ENCODE data around the gene DMXL2.
"Not testable (repeated sequence)": the region's sequence is repeated elsewhere in the genome, so short reads cannot be mapped to it uniquely, and the experiment has no call there.

The DMXL2 gene

DNA sequence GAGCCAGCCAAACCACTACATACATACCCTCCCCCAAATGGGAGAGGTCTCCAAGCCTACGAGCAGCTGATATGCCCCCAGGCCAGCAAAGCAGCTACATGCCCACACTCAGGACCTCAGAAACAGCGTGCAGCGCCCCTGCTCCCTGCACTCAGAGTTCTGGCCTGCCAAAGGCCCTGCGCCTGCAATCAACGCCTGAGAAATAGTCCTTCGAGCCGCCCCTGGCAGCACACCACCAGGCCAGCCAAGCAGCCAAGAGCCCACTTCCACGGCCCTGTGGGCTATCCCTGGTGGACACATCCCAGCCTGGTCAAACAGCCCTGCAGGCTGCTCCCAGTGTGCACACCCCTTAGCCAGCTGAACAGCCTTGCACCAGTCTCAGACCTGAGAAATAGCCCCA lies 139.1 kb downstream of the DMXL2 start:
- DNase-seq: no peak

DNA sequence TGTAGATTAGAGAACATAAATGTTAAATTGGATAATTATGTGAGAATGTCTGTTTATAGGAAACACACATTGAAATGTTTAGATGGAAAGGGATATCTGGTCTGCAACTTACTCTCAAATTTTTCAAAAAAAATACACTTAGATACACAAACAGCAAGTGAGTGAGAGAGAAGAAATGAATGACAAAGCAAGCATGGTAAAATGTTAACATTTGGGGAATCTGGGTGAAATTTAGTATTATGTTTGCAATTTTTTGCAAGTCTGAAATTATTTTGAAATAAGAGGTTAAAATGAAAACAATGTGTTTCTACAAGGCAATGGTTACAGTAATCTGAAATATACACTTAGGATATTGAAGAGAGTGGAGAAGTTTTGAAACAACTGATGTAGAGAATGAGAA lies 146.8 kb downstream of the DMXL2 start:
- DNase-seq: no peak

DNA sequence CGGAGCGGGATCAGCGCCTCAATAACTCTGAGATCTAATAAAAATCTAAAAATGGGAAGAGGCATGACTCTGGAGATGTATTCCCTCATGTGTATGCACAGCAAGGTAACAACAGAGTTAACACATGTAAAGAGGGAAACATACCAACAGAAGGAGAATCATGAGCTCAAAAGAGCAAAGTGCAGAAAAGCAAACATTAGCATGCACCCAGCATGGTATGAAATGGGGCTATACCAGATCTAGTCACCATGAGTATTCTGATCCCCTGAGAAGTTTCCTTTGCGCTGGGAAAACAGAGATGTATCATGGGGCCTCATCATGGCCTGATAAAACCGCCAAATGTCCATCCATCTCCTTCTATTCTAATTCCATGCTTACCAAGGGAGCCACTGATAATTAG lies 152.1 kb downstream of the DMXL2 start:
- DNase-seq: no peak

DNA sequence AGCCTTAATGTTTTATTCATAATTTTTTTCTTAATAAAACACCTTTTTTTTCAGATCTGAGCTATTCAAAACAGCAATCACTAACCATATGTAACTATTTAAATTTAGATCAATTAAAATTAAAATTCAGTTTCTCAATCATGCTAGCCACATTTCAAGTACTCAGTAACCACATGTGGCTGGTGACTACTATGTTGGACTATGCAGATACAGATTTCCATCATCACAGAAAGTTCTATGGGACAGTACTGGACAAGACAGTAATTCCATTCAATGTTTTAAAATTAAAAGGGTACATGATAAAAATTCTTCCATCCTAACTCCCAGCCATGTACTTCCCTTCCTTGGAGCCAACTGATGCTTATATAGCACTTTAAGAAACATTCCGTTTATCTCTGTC lies 161.8 kb downstream of the DMXL2 start:
- no peak for DNase-seq

DNA sequence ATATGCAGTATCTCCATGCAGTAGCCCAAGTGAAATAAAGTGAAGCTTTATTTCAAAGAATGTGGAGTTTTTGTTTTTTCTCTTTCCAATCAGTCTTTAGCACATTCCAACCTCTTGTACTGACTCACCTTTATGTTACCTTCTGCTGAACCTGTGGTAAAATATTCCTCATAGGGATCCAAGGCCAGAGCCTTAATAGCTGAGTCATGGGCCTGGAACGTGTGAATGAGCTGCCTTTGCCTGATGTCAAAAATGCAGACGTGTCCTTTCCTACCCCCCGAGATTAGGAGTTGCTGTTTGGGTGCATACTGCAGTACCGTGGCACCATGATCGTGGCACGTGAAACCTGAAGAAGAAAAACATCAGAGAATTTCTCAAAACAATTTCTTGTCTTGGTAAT lies 172.6 kb downstream of the DMXL2 start:
- no peak for DNase-seq

DNA sequence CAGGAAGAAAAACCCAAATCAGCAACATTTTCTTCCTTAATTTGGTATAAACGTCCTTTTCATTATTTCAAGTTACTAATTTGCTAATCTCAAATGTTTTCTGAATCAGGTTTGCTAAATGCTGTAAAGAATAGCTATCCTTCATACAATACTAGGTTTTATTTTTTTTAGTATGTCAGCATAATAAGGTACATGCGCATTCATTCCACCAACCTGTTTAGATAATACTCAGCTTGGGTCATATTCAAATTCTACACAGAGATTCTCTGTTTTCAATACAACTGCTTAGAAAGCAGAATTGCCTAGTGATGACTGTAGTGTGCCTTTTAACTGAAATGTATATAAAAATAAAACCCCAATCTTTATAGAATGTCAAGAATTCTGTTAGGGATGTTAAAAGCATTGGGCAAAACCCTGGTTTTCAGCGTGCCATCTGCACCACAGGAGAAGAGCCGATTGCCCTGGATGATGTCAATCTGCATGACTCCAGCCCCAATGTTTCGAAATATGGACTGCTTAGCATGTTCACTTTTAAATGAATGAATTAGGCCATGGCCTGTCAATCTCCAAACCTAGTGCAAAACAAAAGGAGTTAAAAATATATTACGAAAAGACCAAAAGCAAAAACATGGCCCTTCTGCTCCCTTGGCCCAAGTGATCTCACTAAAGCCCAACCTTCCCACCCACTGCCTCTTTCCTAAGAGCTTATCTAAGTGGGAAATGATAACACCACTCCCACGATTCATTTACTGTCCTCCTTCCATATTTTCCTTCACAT lies 173.8 kb downstream of the DMXL2 start:
- DNase-seq: no peak

DNA sequence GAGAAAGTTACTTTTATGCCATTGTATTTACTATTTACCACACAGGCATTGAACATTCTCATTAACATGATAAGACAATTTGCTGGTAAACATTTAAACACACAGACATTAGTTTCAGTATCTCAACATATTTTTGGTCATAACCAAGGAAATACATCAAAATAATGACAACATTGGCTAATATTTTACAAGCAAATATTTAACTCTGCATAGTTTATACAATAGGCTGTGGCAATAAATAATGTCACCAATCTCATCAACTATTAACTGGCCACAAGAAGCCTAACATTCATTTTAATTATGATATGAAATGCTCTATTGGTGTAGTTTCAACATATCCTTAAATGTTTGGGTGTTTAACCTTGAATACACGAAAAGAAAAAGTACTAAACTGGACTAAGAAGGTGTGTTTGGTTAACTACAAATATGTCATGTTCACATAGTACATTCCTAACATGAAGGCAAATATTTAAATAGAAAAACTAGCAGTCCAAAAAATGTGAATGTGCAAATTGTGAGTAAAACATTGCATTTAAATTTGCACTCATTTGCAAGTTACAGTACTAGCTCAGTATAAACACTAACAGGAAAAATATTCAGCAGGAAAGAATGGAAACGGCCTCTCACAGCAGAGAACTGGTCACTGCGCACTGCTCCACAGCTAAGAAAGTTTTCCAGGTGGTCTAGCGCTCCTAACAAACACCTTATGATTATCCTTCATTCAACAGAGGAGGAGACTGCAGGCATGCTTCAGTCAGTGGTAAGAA lies 174.5 kb downstream of the DMXL2 start:
- no peak for DNase-seq

DNA sequence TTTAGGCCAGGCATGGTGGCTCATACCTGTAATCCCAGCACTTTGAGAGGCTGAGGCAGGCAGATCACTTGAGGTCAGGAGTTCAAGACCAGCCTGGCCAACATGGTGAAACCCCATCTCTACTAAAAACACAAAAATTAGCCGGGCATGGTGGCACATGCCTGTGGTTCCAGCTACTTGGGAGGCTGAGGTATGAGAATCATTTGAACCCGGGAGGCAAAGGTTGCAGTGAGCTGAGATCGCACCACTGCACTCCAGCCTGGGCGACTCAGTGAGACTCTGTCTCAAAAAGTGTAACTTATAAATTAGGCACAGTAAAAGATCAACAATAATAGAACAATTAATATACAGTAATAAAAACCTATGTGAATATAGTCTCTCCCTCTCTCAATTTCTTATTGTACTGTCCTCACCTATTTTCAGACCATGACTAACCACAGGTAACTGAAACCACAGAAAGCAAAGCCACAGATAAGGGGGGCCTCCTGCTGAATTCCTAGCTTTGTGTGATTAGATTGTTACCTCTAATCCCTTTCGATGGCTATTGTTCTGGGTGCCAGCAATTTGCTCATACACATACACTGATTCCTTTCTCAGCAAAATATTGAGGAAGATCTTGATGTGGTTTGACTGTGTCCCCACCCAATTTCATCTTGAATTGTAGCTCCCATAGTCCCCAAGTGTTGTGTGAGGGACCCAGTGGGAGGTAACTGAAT lies 176.4 kb downstream of the DMXL2 start:
- DNase-seq: not testable (repeated sequence)

DNA sequence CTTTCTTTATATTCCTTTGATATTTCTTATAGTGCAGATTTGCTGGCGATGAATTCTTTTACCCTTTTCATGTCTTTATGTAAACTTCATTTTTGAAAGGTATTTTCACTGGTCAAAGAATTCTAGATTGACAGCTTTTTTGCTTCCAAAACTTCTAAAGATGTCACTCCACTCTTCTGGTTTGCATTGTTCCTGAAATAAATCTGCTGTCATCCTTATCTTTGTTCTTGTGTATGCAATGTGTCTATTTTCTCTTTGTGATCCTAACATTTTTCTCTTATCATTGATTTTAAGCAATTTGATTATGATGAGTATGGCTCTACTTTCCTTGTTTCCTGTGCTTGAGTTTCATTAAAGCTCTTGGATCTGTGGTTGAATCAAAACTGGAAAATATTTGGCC lies 177.8 kb downstream of the DMXL2 start:
- no peak for DNase-seq

DNA sequence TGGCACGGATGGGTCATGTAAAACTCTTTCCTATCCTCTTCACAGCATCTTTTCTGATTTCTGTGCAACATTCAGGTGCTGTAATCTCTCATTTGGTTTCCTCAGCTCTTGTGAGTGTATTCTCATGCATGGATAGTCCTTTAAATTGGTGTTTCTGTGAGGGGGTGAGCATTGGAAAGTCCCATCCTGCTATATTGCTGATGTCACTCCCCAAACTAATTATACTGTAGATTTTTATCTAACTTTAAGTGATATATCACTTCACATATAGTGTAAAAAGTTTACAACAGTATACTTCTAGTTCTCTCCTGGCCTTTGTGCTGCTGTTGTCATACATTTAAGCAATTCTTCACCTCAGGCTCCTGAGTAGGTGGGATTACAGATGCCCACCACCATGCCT lies 178.5 kb downstream of the DMXL2 start:
- no peak for DNase-seq

DNA sequence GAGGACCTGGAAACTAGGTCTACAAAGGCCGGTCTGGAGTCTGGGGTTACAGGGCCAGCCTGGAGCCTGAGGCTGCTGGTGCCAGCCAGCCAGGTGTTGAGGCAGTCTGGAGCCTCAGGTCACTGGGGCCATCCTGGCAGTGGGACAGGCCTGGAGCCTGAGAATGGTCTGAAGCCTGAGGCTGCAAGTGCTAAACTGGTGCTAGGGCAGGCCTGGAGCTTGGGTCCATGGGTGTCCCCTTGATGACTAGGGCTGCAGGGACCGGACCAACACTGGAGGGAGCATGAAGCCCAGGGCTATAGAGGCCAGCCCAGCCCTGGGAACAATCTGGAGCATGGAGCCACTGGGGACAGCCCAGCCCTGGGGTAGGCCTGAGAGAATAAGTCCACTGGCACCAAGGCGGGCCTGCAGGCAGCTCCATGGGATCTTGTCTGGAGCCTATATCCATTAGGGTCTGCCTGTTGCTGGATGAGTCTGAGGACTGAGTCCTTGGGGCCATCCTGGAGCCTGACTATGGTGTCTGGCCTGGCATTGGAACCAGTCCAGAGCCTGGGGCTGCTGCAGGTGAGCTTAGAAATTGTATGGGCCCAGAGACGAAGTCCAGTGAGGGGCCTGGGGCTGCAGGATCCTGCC lies 179.2 kb downstream of the DMXL2 start:
- DNase-seq: no peak

DNA sequence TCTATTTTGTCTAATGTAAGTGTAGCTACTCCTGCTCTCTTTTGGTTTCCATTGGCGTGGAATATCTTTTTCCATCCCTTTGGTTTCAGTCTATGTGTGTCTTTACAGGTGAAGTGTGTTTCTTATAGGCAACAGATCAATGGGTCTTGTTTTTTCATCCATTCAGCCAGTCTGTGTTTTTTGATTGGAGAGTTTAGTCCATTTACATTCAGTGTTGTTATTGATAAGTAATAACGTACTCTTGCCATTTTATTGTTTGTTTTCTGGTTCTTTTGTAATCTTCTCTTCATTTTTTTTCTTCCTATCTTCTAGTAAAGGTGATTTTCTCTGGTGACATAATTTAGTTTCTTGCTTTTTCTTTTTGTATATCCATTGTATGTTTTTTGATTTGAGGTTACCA lies 184.0 kb downstream of the DMXL2 start:
- DNase-seq: no peak

DNA sequence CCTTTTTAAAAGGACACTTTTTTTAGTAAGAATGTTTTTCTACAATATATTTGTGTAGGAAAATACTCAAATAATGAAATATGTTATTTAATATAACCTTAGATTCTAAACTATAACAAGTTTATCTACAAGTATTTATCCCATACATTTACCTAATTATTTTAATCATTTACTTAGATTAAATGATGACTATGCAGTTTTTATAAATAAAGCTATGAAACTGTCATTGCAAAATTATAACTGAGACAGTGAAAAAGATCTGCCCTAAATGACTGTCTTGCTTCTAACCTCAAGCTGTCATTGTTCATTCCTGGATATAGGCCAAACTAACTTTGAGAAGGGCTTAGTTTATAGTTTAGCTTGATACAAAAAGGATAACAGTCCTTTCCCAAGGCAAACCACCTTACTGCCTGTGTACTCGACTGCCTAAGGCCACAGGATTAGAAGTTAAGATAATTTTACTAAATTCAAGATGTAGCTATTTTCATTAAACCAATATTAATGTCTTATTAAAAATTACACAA lies 197.0 kb downstream of the DMXL2 start:
- DNase-seq: no peak

DNA sequence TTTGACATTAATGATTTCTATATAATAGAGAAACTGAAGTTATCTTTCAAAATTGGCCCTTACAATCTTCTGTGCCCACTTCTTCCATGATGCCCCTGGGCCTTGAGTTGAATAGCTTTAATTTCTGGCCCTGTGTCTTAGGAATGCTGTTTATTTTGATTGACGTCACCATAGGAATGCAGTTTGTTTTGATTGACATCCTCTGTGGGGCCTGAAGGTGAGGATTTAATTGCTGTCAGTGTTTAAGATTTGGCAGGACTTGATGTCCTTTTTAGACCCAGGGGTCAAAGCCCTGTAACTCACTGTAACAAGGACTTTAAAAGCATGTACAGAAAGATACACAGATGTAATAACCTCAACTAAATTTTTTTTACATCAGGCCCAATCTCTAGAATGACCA lies 197.8 kb downstream of the DMXL2 start:
- no peak for DNase-seq

DNA sequence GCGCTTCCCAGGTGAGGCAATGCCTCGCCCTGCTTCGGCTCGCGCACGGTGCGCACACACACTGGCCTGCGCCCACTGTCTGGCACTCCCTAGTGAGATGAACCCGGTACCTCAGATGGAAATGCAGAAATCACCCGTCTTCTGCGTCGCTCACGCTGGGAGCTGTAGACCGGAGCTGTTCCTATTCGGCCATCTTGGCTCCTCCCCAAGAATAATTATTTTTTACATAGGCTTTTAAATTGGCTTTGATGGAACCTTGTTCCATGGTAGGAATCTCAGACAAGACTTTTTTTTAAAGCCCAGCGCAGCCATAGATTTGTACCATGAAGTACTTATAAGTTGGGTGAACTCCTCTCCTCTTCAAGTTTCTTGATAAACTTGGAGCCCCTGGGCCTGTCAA lies 199.5 kb downstream of the DMXL2 start:
- not testable (repeated sequence) for DNase-seq

DNA sequence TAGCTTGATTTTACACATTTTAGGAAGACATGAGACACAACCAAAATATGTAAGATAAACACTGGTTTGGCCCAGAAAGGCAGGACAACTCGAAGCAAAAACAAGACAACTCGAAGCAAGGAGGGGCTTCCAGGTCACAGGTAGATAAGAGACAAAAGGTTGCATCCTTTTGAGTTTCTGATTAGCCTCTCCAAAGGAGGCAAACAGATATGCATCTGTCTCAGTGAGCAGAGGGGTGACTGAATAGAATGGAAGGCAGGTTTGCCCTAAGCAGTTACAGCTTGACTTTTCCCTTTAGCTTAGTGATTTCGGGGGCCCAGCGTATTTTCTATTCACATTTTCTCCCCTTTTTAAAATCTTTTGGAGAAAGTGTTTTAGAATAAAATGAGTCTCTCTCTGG lies 206.4 kb downstream of the DMXL2 start:
- DNase-seq: no peak

DNA sequence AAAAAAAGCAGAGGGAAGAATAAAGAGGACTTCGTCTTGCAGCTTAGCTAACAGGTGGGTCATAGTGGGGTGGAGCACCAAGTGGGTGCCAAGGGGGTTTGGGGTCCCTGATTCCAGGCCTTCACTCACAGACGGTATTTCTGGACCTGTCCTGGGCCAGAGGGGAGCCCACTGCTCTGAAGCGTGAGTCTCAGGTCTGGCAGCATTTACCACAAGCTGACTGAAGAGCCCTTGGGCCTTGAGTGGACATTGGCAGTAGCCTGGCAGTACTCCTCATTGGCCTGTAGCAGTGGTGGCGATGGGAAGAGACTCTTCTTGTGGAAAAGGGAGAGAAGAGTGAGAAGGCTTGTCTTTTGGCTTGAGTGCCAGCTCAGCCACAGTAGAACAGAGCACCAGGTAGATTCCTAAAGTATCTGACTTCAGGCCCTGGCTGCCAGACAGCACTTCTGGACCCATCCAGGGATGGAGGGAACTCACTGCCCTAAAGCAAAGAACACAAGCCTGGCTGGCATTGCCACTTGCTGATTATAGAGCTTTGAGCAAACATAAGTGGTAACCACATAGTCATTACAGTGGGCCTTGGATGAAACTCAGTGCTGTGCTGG lies 208.2 kb downstream of the DMXL2 start:
- DNase-seq: no peak

DNA sequence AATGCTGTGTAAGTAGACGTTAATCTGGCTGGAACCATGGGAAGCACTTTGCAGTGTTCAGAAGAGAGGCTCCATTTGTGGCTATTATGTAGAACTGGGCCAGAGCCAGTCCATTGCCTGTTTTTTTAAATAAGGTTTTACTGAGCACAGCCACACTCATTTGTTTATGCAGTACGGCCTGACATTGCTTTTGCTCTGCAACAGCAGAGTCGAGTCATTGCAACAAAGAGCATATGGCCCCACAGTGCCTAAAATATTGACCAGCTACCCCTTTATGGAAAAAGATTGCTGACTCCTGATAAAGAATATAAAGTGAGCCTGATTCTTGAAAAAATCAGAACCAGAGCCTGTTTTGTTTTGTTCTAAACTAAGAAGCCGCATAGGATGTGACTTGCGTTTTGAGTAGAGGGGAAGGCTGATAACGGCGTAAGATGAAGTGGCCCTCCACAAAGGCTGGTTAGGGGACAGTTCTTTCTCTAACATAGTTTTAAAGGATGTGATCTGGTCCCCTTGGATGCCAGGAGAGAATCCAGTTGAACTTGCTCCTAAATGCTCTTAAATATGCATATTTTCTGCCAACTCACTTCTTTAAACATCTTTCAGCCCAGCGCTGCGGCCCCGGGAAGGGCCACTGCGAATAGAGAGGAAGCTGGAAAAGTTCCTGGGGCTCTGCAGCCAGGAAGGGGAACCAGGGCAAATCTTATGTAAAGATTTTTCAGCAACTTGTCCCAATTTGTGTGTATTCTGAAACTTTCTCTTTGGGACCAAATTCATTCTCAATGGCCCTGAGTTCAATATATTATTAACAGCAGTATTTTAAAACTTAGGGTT lies 216.7 kb downstream of the DMXL2 start:
- DNase-seq: no peak

DNA sequence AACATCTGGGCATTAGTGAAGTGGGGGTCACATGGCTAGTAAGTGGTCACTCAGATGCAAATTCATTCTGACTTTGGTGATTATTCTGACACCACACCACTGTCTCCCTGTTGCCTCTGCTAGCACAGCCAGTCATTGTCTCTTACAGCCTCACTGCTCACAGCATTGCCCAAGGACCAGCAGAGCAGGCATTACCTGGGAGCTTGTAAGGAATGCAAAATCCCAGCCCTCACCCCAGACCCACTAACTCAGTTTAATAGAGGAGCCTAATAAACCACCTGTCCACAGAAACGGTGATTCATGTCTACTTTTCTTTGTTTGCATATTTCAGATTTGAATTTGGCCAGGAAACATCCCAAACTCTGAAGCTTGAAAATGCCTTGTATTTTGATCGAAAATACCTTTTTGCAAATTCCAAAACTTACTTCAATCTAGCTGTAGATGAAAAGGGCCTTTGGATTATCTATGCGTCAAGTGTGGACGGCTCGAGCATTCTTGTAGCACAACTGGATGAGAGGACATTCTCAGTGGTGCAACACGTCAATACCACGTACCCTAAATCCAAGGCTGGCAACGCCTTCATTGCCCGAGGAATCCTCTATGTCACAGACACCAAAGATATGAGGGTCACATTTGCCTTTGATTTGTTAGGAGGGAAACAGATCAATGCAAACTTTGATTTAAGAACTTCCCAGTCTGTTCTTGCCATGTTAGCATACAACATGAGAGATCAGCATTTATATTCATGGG lies 218.4 kb downstream of the DMXL2 start:
- no peak for DNase-seq

DNA sequence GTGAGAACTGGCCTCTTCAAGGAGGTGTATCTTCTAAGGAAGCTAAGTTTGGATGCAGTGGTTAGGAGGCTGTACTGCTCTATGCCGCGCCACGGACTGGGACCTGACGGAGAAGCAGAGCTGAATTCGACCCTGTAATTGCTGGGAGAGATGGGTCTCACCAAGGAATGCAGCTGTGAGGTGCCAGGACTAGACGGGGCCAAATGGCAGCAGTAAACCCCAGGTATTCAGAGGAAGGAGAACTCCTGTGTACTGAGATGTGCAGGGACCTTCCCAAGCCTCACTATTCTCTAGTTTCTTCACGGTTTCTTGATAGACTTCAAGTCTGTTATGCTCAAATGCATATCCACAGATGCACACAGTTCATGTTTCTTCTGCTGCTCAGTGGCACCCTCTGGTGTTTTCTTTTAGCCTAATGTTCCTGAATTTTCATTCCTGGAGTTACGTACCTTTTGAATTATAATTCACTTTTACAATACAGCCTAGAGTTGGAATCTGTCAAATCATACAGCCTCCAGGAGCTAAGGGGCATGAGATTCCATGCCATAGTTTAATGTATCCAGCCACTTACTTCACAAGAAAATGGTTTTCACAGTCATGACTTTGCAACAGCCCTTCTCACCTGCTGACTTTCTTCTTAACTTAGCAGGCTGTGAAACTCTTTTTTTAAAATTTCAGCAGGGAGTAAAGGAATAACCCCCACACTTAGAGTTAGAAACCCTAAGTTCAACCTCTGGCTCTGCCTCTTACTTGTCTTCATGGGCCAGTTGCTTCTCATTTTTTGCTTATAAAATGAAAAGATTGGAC lies 219.3 kb downstream of the DMXL2 start:
- no peak for DNase-seq
